Measurements from ENCODE around the gene TOM1L1.

- TF ChIP-seq CTCF (IDR thresholded peaks at IDR 0.05): no peak
- no peak for TF ChIP-seq POLR2A (IDR thresholded peaks at IDR 0.05)
- no peak for TF ChIP-seq POLR2AphosphoS5 (IDR thresholded peaks at IDR 0.05)
- no peak for TF ChIP-seq EP300 (IDR thresholded peaks at IDR 0.05)
Measured at GRCh38 chr17:54899721-54900456, 763 bp upstream of the TOM1L1 start.
